Muscle of back (tissue), 13 donors: ENCODE measurements around the gene APC2. TPM values are rescaled to one million over a fixed set of nuclear protein-coding genes. Genes with fewer than 3 reads are reported as not detected.
A peak's percentile ranks its signal among the peaks of the same experiment; 100 is the strongest.

Experiments
- DNase-seq, 3 donors: peaks; one replicate each; pipeline versions ENCODE4 v3.0.0 to v3.0.0-alpha.2; 2013
- long read RNA-seq, 9 donors: transcript quantifications; one replicate each; lab custom pipeline, GENCODE V29; 2026
- polyA plus RNA-seq, 10 donors: library from polyadenylated mRNA; unstranded; fragments of 120-200 nt; gene quantifications; one replicate each; pipeline ENCODE4 v1.2.1, GENCODE V29; 2013; ENCODE audit not compliant: insufficient read length in 10 of 10

Gene APC2
- 1 to 10 TPM in 2 of 10 donors, under 1 TPM in 8; 0.47 to 1.2 (median 0.82) TPM for polyA plus RNA-seq
- long read RNA-seq, donor 1, partial matches to known transcripts, result 6 of 19 reads
- long read RNA-seq, donor 1, other reads (novel, unspliced or antisense), result 13 of 19 reads
- long read RNA-seq, donor 2, partial matches to known transcripts, result 6 of 13 reads
- long read RNA-seq, donor 2, other reads (novel, unspliced or antisense), result 7 of 13 reads
- long read RNA-seq, donor 3, result 0 reads
- long read RNA-seq, donor 4, partial matches to known transcripts, result 6 of 14 reads
- long read RNA-seq, donor 4, other reads (novel, unspliced or antisense), result 8 of 14 reads
- long read RNA-seq, donor 5, result 0 reads
- long read RNA-seq, donor 6, result 0 reads
- long read RNA-seq, donor 7, partial matches to known transcripts, result 0 of 13 reads
- long read RNA-seq, donor 7, other reads (novel, unspliced or antisense), result 13 of 13 reads
- long read RNA-seq, donor 8, result 0 reads
- long read RNA-seq, donor 9, result 0 reads

GRCh38 chr19:1449467-1450442 lies at the start of gene APC2:
Gene APC2 (plus strand): TSS chr19:1450121. CDS start chr19:1453002, 2,881 bp downstream.
- peak in 2 of 3 donors; percentile 30 to 72 for DNase-seq

- peak; percentile 62 to 70 (median 70) for DNase-seq
Measured at GRCh38 chr19:1400281-1401137, 49.4 kb upstream of the APC2 start.

GRCh38 chr19:1401138-1401888 lies 48.6 kb upstream of the APC2 start, which contains the start of gene GAMT:
Gene GAMT (minus strand): TSS chr19:1401542. CDS start chr19:1401476, 66 bp downstream.
- DNase-seq, result peak; percentile 53 to 80 (median 64)

GRCh38 chr19:1401889-1402217 lies 48.1 kb upstream of the APC2 start:
- no peak for DNase-seq

- no peak for DNase-seq
Measured at GRCh38 chr19:1402411-1403070, 47.4 kb upstream of the APC2 start.

GRCh38 chr19:1406774-1407527 lies 43.0 kb upstream of the APC2 start:
- peak; percentile 99 to 100 (median 100) for DNase-seq

- no peak for DNase-seq
Measured at GRCh38 chr19:1407528-1408299, 42.2 kb upstream of the APC2 start, which contains the start of gene DAZAP1. Gene DAZAP1 (plus strand): TSS chr19:1407586. CDS start chr19:1407774, 188 bp downstream.

GRCh38 chr19:1408300-1409203 lies 41.4 kb upstream of the APC2 start:
- DNase-seq, result peak in 2 of 3 donors; percentile 63 to 79

- no peak for DNase-seq
Measured at GRCh38 chr19:1409204-1410005, 40.5 kb upstream of the APC2 start.

- DNase-seq, result no peak
Measured at GRCh38 chr19:1410136-1410786, 39.7 kb upstream of the APC2 start.

GRCh38 chr19:1410789-1411188 lies 39.1 kb upstream of the APC2 start:
- no peak for DNase-seq

- DNase-seq, result peak in 1 of 3 donors; percentile 52
Measured at GRCh38 chr19:1411255-1412191, 38.4 kb upstream of the APC2 start.

GRCh38 chr19:1412323-1412923 lies 37.5 kb upstream of the APC2 start:
- no peak for DNase-seq
